Stimulated activated memory B cell treated with anti-CD40 and anti-IgM and Interleukin-4, amounts not matched to agents 10 μg/mL and 1 μg/mL and 100 μg/mL, for 72 hours (primary cell): ENCODE results near the gene PACRG.

Experiments
- ATAC-seq: fragments of 150-1000 bp; cut with Tn5 transposase; 2 replicates; pipeline ENCODE4 v1.10.0; 2021
- H3K27ac Mint-ChIP-seq: one replicate; pipeline ENCODE4 v1.8.0; 2022; ENCODE audit warnings: mild to moderate bottlenecking, mixed read lengths
- H3K27me3 Mint-ChIP-seq: one replicate; pipeline ENCODE4 v1.8.0; 2022; ENCODE audit warnings: mixed read lengths
- H3K36me3 Mint-ChIP-seq: one replicate; pipeline ENCODE4 v1.8.0; 2022; ENCODE audit warnings: mixed read lengths
- H3K4me1 Mint-ChIP-seq: one replicate; pipeline ENCODE4 v1.8.0; 2022; ENCODE audit warnings: mixed read lengths
- H3K4me3 Mint-ChIP-seq: one replicate; pipeline ENCODE4 v1.8.0; 2022; ENCODE audit warnings: mild to moderate bottlenecking, moderate library complexity, mixed read lengths
- H3K9me3 Mint-ChIP-seq: one replicate; pipeline ENCODE4 v1.8.0; 2022; ENCODE audit warnings: mixed read lengths

The PACRG gene

GRCh38 chr6:163133691-163134090 is 405.9 kb downstream of the PACRG start:
- ATAC-seq: no peak
- H3K4me1 Mint-ChIP-seq: no peaks in the 10 kb centered on the region
- no peak overlapping the region for H3K27ac Mint-ChIP-seq

GRCh38 chr6:163136681-163137397 is 409.1 kb downstream of the PACRG start:
- no peaks in the 10 kb centered on the region for H3K36me3 Mint-ChIP-seq
- peaks cover 26% of the 10 kb centered on the region for H3K27me3 Mint-ChIP-seq
- H3K27ac Mint-ChIP-seq: no peak overlapping the region
- ATAC-seq: no peak
- no peak overlapping the region for H3K4me3 Mint-ChIP-seq
- no peaks in the 10 kb centered on the region for H3K9me3 Mint-ChIP-seq
- no peaks in the 10 kb centered on the region for H3K4me1 Mint-ChIP-seq

More at GRCh38 chr6:163133691-163134090, 405.9 kb downstream of the PACRG start:
- Mint-ChIP-seq H3K36me3 (no peaks in the 10 kb centered on the region), H3K9me3 (no peaks in the 10 kb centered on the region), H3K27me3 (peaks cover 18% of the 10 kb centered on the region), H3K4me3 (no peak overlapping the region)

- peaks cover 26% of the 10 kb centered on the region for H3K27me3 Mint-ChIP-seq
- H3K9me3 Mint-ChIP-seq: no peaks in the 10 kb centered on the region
- ATAC-seq: no peak
- no peak overlapping the region for H3K27ac Mint-ChIP-seq
- H3K4me3 Mint-ChIP-seq: no peak overlapping the region
- no peaks in the 10 kb centered on the region for H3K36me3 Mint-ChIP-seq
- no peaks in the 10 kb centered on the region for H3K4me1 Mint-ChIP-seq
Measured at GRCh38 chr6:163137398-163137881, 409.7 kb downstream of the PACRG start.

GRCh38 chr6:163146036-163146435 is 418.3 kb downstream of the PACRG start:
- Mint-ChIP-seq H3K9me3 (no peaks in the 10 kb centered on the region), H3K27me3 (peaks cover 17% of the 10 kb centered on the region), H3K36me3 (no peaks in the 10 kb centered on the region), H3K27ac (no peak overlapping the region), H3K4me3 (no peak overlapping the region), H3K4me1 (no peaks in the 10 kb centered on the region)
- no peak for ATAC-seq

- Mint-ChIP-seq H3K27me3 (peaks cover 17% of the 10 kb centered on the region), H3K4me1 (no peaks in the 10 kb centered on the region), H3K4me3 (no peak overlapping the region), H3K27ac (no peak overlapping the region), H3K36me3 (no peaks in the 10 kb centered on the region), H3K9me3 (no peaks in the 10 kb centered on the region)
- no peak for ATAC-seq
Measured at GRCh38 chr6:163147994-163148393, 420.2 kb downstream of the PACRG start.

- H3K9me3 Mint-ChIP-seq: no peaks in the 10 kb centered on the region
- H3K36me3 Mint-ChIP-seq: no peaks in the 10 kb centered on the region
- no peak overlapping the region for H3K4me3 Mint-ChIP-seq
- peak; percentile 35 for ATAC-seq
- peaks cover 17% of the 10 kb centered on the region for H3K27me3 Mint-ChIP-seq
- H3K27ac Mint-ChIP-seq: no peak overlapping the region
- no peaks in the 10 kb centered on the region for H3K4me1 Mint-ChIP-seq
Measured at GRCh38 chr6:163148451-163149278, 420.9 kb downstream of the PACRG start.

GRCh38 chr6:163149279-163149848 is 421.6 kb downstream of the PACRG start:
- ATAC-seq: peak; percentile 31
- Mint-ChIP-seq H3K27me3 (peaks cover 17% of the 10 kb centered on the region), H3K27ac (no peak overlapping the region), H3K4me1 (no peaks in the 10 kb centered on the region), H3K4me3 (no peak overlapping the region), H3K36me3 (no peaks in the 10 kb centered on the region), H3K9me3 (no peaks in the 10 kb centered on the region)

- no peak overlapping the region for H3K27ac Mint-ChIP-seq
- H3K27me3 Mint-ChIP-seq: peaks cover 17% of the 10 kb centered on the region
- no peak overlapping the region for H3K4me3 Mint-ChIP-seq
- ATAC-seq: no peak
- H3K4me1 Mint-ChIP-seq: no peaks in the 10 kb centered on the region
- no peaks in the 10 kb centered on the region for H3K36me3 Mint-ChIP-seq
- no peaks in the 10 kb centered on the region for H3K9me3 Mint-ChIP-seq
Measured at GRCh38 chr6:163151212-163151611, 423.4 kb downstream of the PACRG start.

- H3K27me3 Mint-ChIP-seq: peaks cover 17% of the 10 kb centered on the region
- no peak for ATAC-seq
- H3K36me3 Mint-ChIP-seq: no peaks in the 10 kb centered on the region
- H3K27ac Mint-ChIP-seq: no peak overlapping the region
- H3K9me3 Mint-ChIP-seq: no peaks in the 10 kb centered on the region
- H3K4me1 Mint-ChIP-seq: no peaks in the 10 kb centered on the region
- H3K4me3 Mint-ChIP-seq: no peak overlapping the region
Measured at GRCh38 chr6:163152701-163153100, 424.9 kb downstream of the PACRG start.

GRCh38 chr6:163159110-163159509 is 431.3 kb downstream of the PACRG start:
- Mint-ChIP-seq H3K27ac (no peak overlapping the region), H3K4me1 (no peaks in the 10 kb centered on the region), H3K27me3 (peaks cover 9% of the 10 kb centered on the region), H3K36me3 (no peaks in the 10 kb centered on the region), H3K4me3 (no peak overlapping the region), H3K9me3 (no peaks in the 10 kb centered on the region)
- ATAC-seq: no peak

- no peak overlapping the region for H3K4me3 Mint-ChIP-seq
- H3K4me1 Mint-ChIP-seq: no peaks in the 10 kb centered on the region
- H3K9me3 Mint-ChIP-seq: no peaks in the 10 kb centered on the region
- no peaks in the 10 kb centered on the region for H3K36me3 Mint-ChIP-seq
- H3K27me3 Mint-ChIP-seq: peaks cover 9% of the 10 kb centered on the region
- no peak for ATAC-seq
- no peak overlapping the region for H3K27ac Mint-ChIP-seq
Measured at GRCh38 chr6:163159689-163160088, 431.9 kb downstream of the PACRG start.

GRCh38 chr6:163162007-163162873 is 434.5 kb downstream of the PACRG start:
- no peak overlapping the region for H3K4me3 Mint-ChIP-seq
- no peak for ATAC-seq
- H3K27ac Mint-ChIP-seq: no peak overlapping the region
- peaks cover 17% of the 10 kb centered on the region for H3K27me3 Mint-ChIP-seq
- H3K9me3 Mint-ChIP-seq: no peaks in the 10 kb centered on the region
- no peaks in the 10 kb centered on the region for H3K4me1 Mint-ChIP-seq
- H3K36me3 Mint-ChIP-seq: no peaks in the 10 kb centered on the region

- Mint-ChIP-seq H3K36me3 (no peaks in the 10 kb centered on the region), H3K4me1 (no peaks in the 10 kb centered on the region), H3K4me3 (no peak overlapping the region), H3K27me3 (peaks cover 17% of the 10 kb centered on the region), H3K27ac (no peak overlapping the region), H3K9me3 (no peaks in the 10 kb centered on the region)
- no peak for ATAC-seq
Measured at GRCh38 chr6:163162874-163163213, 435.1 kb downstream of the PACRG start.

GRCh38 chr6:163164175-163164900 is 436.6 kb downstream of the PACRG start:
- Mint-ChIP-seq H3K27me3 (peaks cover 17% of the 10 kb centered on the region), H3K9me3 (no peaks in the 10 kb centered on the region), H3K36me3 (no peaks in the 10 kb centered on the region), H3K4me1 (no peaks in the 10 kb centered on the region), H3K27ac (no peak overlapping the region), H3K4me3 (no peak overlapping the region)
- ATAC-seq: no peak
